Left lung (tissue), 10 donors: ENCODE data around the gene ZC4H2. TPM values are rescaled to one million over a fixed set of nuclear protein-coding genes. Genes with fewer than 3 reads are reported as not detected.

ENCODE experiments used
- ATAC-seq: fragments of 200-7000 bp; cut with Tn5 transposase; one replicate; pipeline ENCODE4 v1.9.1; 2020; ENCODE audit warnings: moderate library complexity
- DNase-seq, 4 donors: peaks; one replicate each; pipeline ENCODE4 v3.0.0-alpha.2; 2013 to 2020
- H3K27ac ChIP-seq, 2 donors: fragments of 200-600 bp; sonication (generic) in 1 of 2; one replicate each; pipeline versions ENCODE4 v1.5.0 to v1.8.0; 2020 to 2021
- H3K27me3 ChIP-seq, 2 donors: fragments of 200-600 bp; sonication (generic) in 1 of 2; one replicate each; pipeline versions ENCODE4 v1.5.0 to v1.8.0; 2020 to 2021
- H3K36me3 ChIP-seq, 2 donors: fragments of 200-600 bp; sonication (generic) in 1 of 2; one replicate each; pipeline versions ENCODE4 v1.5.0 to v1.8.0; 2020 to 2021
- H3K4me1 ChIP-seq, 2 donors: fragments of 200-600 bp; one replicate each; pipeline ENCODE4 v1.8.0; 2021
- H3K4me3 ChIP-seq, 2 donors: fragments of 200-600 bp; sonication (generic) in 1 of 2; one replicate each; pipeline versions ENCODE4 v1.5.0 to v1.8.0; 2020 to 2021; ENCODE audit warnings: mild to moderate bottlenecking in 1 of 2
- H3K9me3 ChIP-seq, 2 donors: fragments of 200-600 bp; sonication (generic) in 1 of 2; one replicate each; pipeline versions ENCODE4 v1.5.0 to v1.8.0; 2020 to 2021
- intact Hi-C, 2 donors: fragments of 100-400 bp; cut with DNase I; formaldehyde crosslinking; loops; one replicate each; pipeline versions ENCODE4 v1.11.2 to v1.14.2; 2022
- polyA plus RNA-seq, 6 donors: library from polyadenylated mRNA; unstranded; fragments of 120-200 nt; gene quantifications; one replicate each; pipeline ENCODE4 v1.2.1, GENCODE V29; 2013; ENCODE audit not compliant: insufficient read length in 6 of 6
- total RNA-seq, 2 donors: library from RNA; stranded (reverse); fragmentation: NEBNext Ultra II Directional; extraction: Animal tissue kit (Norgen Biotek cat#: 25700); gene quantifications; one replicate each; pipeline ENCODE4 v1.2.1, GENCODE V29; 2021
- TF ChIP-seq, protein P1 (sequence below), 2 donors: fragments of 200-600 bp; sonication (generic) in 1 of 2; IDR thresholded peaks; one replicate each; pipeline versions ENCODE4 v1.5.0 to v1.8.0; 2021; ENCODE audit warnings: antibody characterized with exemption in 2 of 2
- donor health status: DM: no; HTN: yes; CAD: no.
- donor health status: DM: no; HTN: no; CAD: no.

Gene ZC4H2
- total and polyA plus RNA-seq, 8 donors: 6.0 to 28.1 (median 24.3) TPM

DNA sequence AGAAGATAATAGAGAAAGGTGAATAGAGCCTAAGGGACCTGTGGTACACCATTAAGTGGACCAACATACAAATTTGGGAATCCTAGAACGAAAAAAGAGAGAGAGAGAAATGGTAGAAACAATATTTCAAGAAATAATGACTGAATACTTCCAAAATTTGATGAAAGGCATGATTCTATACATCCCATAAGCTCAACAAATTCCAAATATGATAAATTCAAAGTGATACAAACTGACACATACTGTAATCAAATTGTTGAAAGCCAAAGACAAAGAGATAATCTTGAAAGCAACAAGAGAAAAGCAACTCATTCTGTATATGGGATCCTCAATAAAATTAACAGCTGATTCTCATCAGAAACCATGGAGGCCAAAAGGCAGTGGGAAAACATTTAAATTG, 20.6 kb upstream of the ZC4H2 start:
- H3K27ac ChIP-seq: no peak overlapping the region
- no peak overlapping the region for H3K4me3 ChIP-seq
- H3K27me3 ChIP-seq: no peaks in the 10 kb centered on the region
- intact Hi-C loops: no loop called here
- no peak for ATAC-seq
- H3K9me3 ChIP-seq: peaks cover 0 to 3% of the 10 kb centered on the region in 2 donors
- DNase-seq: no peak
- TF ChIP-seq, protein P1, sequence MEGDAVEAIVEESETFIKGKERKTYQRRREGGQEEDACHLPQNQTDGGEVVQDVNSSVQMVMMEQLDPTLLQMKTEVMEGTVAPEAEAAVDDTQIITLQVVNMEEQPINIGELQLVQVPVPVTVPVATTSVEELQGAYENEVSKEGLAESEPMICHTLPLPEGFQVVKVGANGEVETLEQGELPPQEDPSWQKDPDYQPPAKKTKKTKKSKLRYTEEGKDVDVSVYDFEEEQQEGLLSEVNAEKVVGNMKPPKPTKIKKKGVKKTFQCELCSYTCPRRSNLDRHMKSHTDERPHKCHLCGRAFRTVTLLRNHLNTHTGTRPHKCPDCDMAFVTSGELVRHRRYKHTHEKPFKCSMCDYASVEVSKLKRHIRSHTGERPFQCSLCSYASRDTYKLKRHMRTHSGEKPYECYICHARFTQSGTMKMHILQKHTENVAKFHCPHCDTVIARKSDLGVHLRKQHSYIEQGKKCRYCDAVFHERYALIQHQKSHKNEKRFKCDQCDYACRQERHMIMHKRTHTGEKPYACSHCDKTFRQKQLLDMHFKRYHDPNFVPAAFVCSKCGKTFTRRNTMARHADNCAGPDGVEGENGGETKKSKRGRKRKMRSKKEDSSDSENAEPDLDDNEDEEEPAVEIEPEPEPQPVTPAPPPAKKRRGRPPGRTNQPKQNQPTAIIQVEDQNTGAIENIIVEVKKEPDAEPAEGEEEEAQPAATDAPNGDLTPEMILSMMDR (IDR thresholded peaks at IDR 0.05): no peak
- H3K36me3 ChIP-seq: no peaks in the 10 kb centered on the region
- no peaks in the 10 kb centered on the region for H3K4me1 ChIP-seq

DNA sequence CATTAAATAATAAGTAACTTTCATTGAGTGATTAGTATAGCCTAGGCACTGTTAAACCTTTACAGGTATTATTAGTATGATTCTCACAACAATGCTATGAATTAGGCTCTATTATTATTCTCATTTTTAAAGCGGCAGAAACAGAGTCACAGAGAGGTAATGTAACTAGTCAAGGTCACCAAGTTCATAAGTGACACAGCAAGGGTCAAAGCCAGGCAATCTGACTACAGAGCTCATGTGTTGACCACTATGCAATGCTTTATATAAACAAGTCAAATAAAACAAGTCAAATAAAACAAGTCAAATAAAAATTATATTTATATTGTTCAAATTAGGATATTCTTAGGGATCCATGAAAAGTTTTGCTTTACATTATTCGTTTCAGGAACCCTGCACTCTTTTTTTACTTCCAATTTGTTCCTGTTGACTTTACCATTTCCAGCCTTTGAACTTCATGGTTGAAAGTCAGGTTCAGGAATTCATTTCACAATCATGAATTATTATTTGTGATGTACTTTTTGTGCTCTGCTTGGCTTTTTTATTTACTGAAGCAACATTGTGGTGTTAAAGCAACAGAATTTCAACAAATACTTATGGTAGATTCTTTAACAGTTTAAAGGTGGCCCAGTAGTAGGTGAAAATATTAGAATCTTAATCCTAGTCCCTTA, 18.0 kb upstream of the ZC4H2 start:
- DNase-seq (no peak), ATAC-seq (no peak)
- Histone ChIP-seq H3K4me1 (no peaks in the 10 kb centered on the region), H3K27ac (no peak overlapping the region), H3K36me3 (no peaks in the 10 kb centered on the region), H3K27me3 (no peaks in the 10 kb centered on the region), H3K4me3 (no peak overlapping the region), H3K9me3 (peaks cover 0 to 3% of the 10 kb centered on the region in 2 donors)
- TF ChIP-seq, protein P1 (IDR thresholded peaks at IDR 0.05): no peak
- intact Hi-C loops: no loop called here

DNA sequence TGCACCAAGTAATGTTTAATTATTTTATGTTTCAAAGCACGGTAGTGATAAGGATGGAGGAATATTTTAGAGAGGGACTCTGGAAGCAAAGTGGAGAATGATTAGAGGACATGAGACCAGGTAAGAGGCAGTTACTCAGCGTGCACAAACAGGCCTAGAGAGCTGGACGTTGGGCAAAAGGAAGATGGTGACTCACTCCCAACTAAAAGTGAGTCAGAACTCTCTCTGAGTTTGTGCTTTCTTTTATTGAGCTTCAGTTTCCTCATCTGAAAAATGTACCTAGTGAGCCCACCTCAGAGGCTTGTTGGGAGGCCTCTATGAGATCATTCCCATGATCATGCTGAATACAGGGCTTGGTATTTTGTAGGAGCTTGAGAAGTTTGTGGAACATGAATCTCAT, 1.6 kb upstream of the ZC4H2 start:
- Histone ChIP-seq H3K9me3 (no peaks in the 10 kb centered on the region), H3K27ac (no peak overlapping the region), H3K4me1 (no peaks in the 10 kb centered on the region), H3K36me3 (no peaks in the 10 kb centered on the region), H3K4me3 (no peak overlapping the region), H3K27me3 (no peaks in the 10 kb centered on the region)
- TF ChIP-seq, protein P1 (IDR thresholded peaks at IDR 0.05): no peak
- ATAC-seq (no peak), DNase-seq (no peak)
- intact Hi-C loops: no loop called here

DNA sequence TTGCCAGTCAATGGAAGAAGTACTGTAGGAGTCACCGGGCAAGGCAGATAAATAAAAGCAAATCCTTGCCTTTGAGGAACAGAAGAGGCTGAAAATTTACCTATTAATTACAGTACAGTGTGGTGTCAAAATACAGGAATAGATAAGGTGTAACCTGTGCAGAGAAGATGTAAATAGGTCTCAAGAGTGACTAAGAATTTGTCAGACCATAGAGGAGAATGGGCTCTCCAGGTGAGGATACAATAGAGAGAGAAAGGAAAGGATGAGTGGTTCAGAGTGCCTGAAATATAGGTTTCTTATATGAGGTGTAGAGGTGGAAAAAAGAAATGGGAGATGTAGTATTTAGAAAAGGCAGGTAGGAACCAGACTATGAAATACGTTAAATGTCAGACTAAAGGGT, 801 bp upstream of the ZC4H2 start:
- TF ChIP-seq, protein P1 (IDR thresholded peaks at IDR 0.05): no peak
- Histone ChIP-seq H3K36me3 (no peaks in the 10 kb centered on the region), H3K4me3 (peak overlapping the region in 1 of 2 donors; percentile 54), H3K27ac (no peak overlapping the region), H3K27me3 (no peaks in the 10 kb centered on the region), H3K9me3 (no peaks in the 10 kb centered on the region), H3K4me1 (no peaks in the 10 kb centered on the region)
- DNase-seq (no peak), ATAC-seq (no peak)
- intact Hi-C loops: no loop called here

DNA sequence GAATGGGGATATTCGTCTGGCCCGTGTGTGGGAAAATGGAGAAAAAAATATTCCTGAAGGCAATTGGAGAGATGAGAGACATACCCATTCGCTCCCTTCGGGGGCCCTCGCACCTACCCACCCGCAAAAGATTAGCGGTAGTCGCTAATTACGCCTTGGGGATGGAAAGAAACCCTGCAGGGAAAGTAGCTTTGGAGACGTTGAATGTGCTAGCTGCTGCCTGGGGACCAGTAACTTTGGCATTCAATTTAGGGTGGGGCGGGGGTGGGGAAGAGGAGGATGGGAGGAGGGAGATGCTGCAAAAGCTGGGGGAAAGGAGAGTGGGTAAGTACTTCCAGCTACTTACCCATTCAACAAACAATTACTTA, 407 bp upstream of the ZC4H2 start:
- intact Hi-C loops: no loop called here
- Histone ChIP-seq H3K27ac (no peak overlapping the region), H3K36me3 (no peaks in the 10 kb centered on the region), H3K4me3 (peak overlapping the region; percentile 34 to 54), H3K9me3 (no peaks in the 10 kb centered on the region), H3K27me3 (no peaks in the 10 kb centered on the region), H3K4me1 (no peaks in the 10 kb centered on the region)
- DNase-seq (no peak), ATAC-seq (no peak)
- TF ChIP-seq, protein P1 (IDR thresholded peaks at IDR 0.05): no peak
